GM23338 (cell line): ENCODE data around the gene TSHZ2.

Experiments used
- EZH2 ChIP-seq: fragments of 200-600 bp; sonication (generic); IDR thresholded peaks from one replicate; pipeline ENCODE4 v1.8.0; 2017; ENCODE audit warnings: antibody characterized with exemption, mild to moderate bottlenecking, low read depth; ENCODE audit not compliant: unreplicated experiment
- POLR2AphosphoS5 ChIP-seq: IDR thresholded peaks from 2 replicates; pipeline ENCODE4 v1.6.1; 2016; ENCODE audit warnings: antibody characterized with exemption, low read depth
- ZNF114 ChIP-seq: fragments of 250-450 bp; sonication (Bioruptor Pico); IDR thresholded peaks from 2 replicates; pipeline ENCODE4 v1.5.0; 2020; ENCODE audit warnings: mild to moderate bottlenecking, moderate library complexity
- TF ChIP-seq, protein P1 (sequence below), 2 experiments: fragments of 200-600 bp in 1 of 2; sonication (generic) in 1 of 2; conservative IDR thresholded peaks; 2 replicates each; pipeline versions ENCODE4 v1.5.1 to v1.6.1; 2016 to 2017; ENCODE audit warnings: antibody characterized with exemption in 2 of 2, low read depth in 2 of 2, mild to moderate bottlenecking in 2 of 2, moderate library complexity in 1 of 2
- TF ChIP-seq, protein P2 (sequence below): IDR thresholded peaks from 2 replicates; pipeline ENCODE4 v1.6.1; 2016; ENCODE audit warnings: antibody characterized with exemption

DNA sequence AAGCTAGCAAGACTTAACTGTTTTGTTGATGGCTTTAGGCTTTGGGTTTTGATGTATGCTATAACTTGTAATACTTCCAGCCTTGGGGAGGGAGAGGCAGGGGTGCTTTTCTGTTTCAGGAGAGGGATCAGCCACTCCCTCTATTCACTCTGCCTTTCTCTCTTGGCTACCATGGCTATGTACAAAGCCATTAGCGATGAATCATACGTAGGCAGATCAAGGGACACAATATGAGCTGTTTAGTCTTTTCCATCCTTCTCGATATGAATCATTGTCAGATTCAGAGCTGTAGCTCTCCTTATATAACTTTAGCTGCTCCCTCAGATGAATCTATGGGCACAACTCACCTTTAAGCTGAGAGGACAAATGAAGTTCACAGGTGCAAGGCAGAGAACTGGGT is 230.6 kb downstream of the TSHZ2 start:
- TF ChIP-seq, protein P1, sequence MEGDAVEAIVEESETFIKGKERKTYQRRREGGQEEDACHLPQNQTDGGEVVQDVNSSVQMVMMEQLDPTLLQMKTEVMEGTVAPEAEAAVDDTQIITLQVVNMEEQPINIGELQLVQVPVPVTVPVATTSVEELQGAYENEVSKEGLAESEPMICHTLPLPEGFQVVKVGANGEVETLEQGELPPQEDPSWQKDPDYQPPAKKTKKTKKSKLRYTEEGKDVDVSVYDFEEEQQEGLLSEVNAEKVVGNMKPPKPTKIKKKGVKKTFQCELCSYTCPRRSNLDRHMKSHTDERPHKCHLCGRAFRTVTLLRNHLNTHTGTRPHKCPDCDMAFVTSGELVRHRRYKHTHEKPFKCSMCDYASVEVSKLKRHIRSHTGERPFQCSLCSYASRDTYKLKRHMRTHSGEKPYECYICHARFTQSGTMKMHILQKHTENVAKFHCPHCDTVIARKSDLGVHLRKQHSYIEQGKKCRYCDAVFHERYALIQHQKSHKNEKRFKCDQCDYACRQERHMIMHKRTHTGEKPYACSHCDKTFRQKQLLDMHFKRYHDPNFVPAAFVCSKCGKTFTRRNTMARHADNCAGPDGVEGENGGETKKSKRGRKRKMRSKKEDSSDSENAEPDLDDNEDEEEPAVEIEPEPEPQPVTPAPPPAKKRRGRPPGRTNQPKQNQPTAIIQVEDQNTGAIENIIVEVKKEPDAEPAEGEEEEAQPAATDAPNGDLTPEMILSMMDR (conservative IDR thresholded peaks at IDR 0.05; ENCODE audit: low read depth in 2 of 2) = no peak
- TF ChIP-seq, protein P2, sequence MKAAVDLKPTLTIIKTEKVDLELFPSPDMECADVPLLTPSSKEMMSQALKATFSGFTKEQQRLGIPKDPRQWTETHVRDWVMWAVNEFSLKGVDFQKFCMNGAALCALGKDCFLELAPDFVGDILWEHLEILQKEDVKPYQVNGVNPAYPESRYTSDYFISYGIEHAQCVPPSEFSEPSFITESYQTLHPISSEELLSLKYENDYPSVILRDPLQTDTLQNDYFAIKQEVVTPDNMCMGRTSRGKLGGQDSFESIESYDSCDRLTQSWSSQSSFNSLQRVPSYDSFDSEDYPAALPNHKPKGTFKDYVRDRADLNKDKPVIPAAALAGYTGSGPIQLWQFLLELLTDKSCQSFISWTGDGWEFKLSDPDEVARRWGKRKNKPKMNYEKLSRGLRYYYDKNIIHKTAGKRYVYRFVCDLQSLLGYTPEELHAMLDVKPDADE = no peak
- TF ChIP-seq POLR2AphosphoS5 (no peak), EZH2 (no peak), ZNF114 (CRISPR knock-in tag) (no peak)
